Non-pigmented ciliary epithelial cell (primary cell): ENCODE measurements around the gene RBMS1.

Experiments
- DNase-seq: peaks from one replicate; pipeline ENCODE4 v3.0.0-alpha.2; 2010; ENCODE audit warnings: low read depth

The RBMS1 gene

GRCh38 chr2:160362018-160362417, 131.6 kb downstream of the RBMS1 start:
- no peak for DNase-seq

DNA sequence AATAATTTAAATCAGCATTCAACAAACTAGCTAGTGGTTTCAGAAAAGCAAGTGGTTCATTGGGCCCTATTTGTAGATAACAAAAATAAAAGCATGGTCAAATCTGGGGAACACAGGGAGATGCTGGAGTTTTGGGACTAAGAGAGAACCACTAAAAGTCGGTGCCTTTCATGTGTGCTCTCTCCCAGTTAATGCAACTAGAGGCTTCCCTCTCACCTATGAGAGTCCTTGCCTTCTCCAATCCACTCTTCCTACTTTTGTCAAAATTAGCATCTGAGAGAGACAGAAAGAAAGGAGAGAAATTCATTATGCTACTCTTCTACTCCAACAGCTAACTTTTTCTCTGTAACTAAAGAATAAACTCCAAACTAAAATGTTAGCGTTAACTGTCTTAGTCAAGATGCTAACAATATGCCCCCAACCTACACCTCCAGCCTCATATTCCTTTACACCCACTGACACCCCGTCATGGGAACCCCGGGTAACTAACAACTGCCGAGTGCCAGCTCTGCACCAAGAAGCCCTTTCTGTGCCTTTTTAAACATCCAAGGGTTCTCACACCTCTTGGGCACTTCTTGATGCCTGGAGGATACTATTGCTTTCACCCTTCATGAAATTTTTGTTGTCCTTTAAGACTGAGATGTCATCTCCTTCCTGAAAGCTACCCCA, 133.4 kb downstream of the RBMS1 start:
- DNase-seq, result no peak

DNA sequence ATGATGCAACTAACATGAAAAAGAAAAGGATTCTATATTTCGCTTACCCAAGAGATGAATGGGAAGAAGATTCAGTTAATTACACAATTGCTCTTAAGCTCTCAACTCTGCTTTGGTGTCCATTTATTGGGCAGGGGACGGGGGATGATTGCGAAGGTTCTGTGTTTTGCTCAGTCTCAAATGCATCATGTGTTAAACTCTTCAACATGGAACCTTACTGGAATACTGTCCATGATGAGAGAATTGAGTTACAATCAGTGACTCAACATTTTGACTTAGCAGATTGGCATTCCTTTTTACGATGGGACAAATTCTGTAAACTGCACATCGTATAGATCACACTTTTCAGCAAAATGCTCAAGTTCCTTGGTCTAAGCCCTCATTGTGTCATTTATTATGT, 135.6 kb downstream of the RBMS1 start:
- no peak for DNase-seq

DNA sequence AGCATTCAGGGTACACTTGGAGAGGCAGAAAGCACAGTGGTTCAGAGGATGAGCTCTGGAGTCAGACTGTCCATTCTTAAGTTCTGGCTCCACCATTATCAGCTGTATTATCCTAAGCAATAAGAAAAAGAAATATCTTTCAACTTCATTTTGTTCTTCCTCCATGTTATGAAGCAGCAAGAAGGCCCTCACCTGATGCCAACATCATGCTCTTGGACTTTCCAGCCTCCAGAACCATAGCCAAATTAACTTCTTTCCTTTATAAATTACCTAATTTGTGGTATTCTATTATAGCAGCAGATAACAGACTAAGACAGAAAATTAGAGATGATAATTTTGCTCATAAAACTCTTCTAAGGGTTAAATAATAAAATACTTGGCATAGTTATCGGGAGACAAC, 137.1 kb downstream of the RBMS1 start:
- DNase-seq, result no peak

GRCh38 chr2:160355080-160355479, 138.5 kb downstream of the RBMS1 start:
- DNase-seq, result no peak

- no peak for DNase-seq
Observed at GRCh38 chr2:160354677-160355076, 138.9 kb downstream of the RBMS1 start.

DNA sequence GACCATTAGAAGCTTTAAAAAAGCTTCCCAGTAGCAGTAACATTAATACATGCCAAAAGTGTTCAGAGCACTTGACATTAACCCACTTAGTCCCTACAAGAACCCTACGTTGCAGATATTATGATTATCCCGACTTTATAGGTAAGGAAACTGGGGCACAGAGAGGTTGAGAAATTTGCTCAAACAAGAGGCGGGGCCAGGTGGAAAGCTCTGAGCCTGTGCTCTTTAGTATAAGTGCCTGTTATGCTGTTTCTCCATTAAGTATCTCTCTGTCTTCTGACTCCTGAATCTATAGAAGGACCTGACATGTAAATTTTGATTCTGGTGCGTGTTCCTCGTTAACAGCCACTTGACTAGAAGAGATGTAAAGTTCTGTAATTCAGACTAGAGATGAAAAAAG, 139.8 kb downstream of the RBMS1 start:
- DNase-seq, result no peak

- DNase-seq, result no peak
Observed at GRCh38 chr2:160353166-160353565, 140.4 kb downstream of the RBMS1 start.

DNA sequence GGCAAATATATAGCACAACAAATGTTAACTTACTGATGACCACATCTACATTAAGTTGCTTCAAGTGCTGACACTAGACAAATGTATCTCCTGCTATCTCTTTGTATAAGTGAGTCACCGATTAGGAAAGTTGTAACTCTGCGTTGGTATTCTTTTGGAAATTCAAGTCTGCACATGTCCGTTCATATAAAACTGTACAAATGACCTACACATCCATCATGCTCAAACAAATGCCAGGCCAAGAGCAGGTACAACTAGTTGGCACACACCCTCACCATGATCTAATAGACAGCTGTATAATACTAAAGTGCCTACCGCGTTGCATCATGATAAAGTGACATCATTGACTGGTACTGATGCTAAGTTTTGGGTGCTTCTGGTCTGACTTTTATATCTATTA, 141.1 kb downstream of the RBMS1 start:
- no peak for DNase-seq

DNA sequence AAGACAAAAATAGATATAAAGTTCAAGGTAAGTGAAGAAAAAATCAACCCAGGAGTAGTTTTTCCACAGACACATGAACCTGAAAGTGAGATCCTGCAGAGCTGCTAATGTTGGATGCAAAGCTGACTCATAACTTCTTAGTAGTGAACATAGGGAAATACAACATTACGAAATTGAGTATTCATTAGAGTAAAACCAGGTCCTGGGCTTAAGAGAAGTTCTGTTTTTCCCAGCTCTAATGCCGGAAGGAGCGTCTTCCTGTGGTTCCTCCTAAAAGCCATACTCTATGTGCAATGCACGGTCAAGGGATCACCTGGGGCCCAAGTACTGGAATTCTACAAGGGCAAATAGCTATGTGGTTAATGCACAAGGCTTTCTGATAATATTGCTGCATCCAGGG, 141.7 kb downstream of the RBMS1 start:
- no peak for DNase-seq

GRCh38 chr2:160349306-160349705, 144.3 kb downstream of the RBMS1 start:
- no peak for DNase-seq

DNA sequence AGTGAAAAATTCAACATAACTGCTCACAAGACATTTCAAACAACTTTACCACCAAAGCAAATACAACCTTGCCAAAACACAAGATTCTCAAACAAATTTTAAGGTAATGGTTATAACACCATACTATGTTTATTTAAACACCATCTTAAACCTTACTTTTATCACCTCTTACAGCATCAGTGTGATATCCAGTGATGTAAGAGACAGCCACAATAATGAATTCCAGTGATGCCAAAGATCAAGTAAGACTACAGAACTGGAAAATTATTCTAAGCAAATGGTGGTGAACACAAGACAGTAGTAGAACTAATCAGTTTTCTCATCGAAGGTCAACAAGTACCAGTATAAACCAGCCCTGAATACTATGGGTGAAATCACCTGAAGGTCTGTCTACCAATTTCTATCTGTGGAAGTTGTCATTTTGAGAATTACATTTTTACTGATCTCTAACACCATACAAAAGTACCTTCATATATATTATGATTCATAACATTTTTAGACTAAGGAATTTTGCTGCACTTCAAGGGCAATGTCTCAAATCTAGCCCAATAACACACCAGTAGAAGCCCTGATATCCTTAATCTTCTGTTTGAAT, 146.2 kb downstream of the RBMS1 start:
- no peak for DNase-seq

- DNase-seq, result no peak
Observed at GRCh38 chr2:160345071-160345764, 148.4 kb downstream of the RBMS1 start.

- DNase-seq, result no peak
Observed at GRCh38 chr2:160343404-160343803, 150.2 kb downstream of the RBMS1 start.

- DNase-seq, result no peak
Observed at GRCh38 chr2:160339726-160340125, 153.9 kb downstream of the RBMS1 start.

DNA sequence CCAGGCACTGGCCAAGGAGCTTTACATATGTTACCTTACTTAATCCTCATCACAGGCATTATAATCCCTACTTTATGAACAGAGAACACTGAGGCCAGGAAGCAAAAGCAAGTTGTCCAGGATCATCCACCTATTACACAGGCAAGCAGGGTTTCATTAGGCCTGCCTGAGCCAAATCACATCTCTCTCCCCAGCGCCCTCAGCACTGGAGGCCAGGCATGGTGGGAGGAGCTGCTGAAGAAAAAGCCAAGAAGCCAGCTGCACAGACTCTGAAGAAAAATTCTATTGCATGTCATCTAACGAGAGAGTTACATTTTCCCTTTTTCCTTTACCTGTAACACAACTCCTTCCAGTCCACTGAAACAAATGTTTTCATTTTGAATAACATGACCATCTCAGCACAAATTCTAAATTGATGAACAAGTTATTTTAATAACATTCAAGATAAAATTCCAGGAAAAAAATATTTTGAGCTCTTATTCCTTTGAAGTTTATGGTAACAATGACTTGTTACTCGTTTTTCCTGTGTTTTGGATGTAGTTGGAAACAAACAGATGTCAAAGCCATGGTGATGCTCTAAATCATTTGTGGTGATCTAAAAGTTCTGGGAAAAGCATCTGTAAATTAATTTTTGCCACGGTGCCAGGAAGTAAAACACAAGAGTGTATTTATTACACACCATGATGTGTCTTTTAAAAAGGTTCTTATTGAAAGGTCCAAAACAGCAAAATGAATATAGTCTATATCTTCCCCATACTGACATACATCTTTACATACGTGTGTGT, 154.5 kb downstream of the RBMS1 start:
- DNase-seq, result no peak

GRCh38 chr2:160337728-160338127, 155.9 kb downstream of the RBMS1 start:
- DNase-seq, result no peak

DNA sequence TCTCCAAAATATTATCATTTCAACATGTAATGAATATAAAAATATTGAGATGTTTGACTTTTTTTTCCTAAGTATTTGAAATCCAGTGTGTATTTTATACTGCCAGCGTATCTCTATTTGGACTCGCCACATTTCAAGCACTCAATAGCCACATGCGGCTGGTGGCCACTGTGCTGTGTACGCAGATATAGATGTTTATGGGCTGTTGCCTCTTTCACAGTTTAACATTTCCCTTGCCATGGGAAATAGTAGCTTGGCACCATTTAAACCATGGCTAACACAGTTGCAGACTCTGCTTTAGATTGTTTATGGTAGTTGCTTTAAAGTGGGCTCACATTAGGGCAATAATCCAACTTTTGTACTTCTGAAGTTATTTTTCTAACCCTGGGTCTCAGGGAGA, 157.0 kb downstream of the RBMS1 start:
- DNase-seq, result no peak

DNA sequence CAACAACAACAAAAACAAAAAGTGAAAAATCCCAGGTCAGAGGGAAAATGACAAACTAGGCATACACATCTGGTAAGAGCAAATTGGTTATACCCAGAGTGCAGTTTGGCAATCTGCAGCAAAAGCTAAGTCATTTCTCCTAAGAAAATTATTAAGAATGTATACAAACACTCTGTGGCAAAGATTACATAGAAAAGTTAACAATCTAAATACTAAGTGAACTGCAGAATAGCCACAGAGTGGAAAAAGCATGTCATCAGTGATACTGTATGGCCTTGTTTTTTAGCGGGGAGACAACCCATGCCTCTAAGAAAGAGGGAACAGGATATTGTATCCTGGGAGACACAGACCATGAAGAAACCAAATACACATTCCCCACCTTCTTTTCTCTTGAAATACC, 157.5 kb downstream of the RBMS1 start:
- no peak for DNase-seq

- DNase-seq, result no peak
Observed at GRCh38 chr2:160335441-160335840, 158.2 kb downstream of the RBMS1 start.

GRCh38 chr2:160334028-160334741, 159.4 kb downstream of the RBMS1 start:
- no peak for DNase-seq
